HG02870 (cell line): ENCODE results near the gene TTC29.
"Not testable (repeated sequence)": the region's sequence is repeated elsewhere in the genome, so short reads cannot be mapped to it uniquely, and the experiment has no call there.

Experiments used
- ATAC-seq: cut with Tn5 transposase; IDR thresholded peaks from one replicate; pipeline ENCODE4 v1.9.1; 2021; ENCODE audit warnings: mild to moderate bottlenecking, moderate library complexity; ENCODE audit not compliant: unreplicated experiment

TTC29 gene

DNA sequence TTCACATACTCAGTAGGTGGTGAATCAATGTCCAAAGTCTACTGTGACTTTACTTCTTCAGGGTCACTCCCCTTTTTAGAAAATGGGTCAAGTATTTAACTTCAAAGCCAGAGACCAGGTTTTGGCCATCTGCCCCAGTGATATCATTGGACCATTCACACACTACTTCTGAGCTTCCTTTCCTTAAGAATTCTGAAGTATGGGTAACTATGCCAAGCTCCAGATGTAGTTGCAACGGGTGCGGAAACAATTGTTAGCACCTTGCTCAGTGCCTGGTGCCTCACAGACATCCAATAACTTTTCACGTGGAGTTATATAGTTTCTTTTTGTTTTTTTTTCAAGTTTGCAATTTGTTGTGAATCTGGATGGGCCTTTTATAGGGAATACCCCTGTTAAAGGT lies 62.6 kb downstream of the TTC29 start:
- no peak for ATAC-seq

GRCh38 chr4:146857298-146857697 lies 88.4 kb downstream of the TTC29 start:
- no peak for ATAC-seq

DNA sequence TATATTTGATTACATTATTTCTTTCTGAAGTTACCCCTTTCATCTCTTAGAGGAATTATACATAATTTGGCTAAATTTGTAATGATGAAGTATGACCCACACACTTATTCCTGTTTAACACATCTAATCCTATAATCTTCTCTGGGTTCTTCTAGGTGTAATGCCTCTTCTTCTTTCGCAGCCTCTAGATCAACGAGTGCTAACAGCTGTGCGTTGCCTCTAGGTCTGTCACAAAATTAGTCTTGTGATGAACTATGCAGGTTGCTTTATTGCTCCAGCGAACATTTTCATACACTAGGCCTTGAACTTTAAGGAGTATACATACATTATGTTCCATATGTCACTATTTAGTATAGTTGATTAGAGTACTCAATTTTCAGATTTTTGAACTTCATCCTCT lies 89.9 kb downstream of the TTC29 start:
- no peak for ATAC-seq

GRCh38 chr4:146852360-146852759 lies 93.3 kb downstream of the TTC29 start:
- ATAC-seq, result no peak

DNA sequence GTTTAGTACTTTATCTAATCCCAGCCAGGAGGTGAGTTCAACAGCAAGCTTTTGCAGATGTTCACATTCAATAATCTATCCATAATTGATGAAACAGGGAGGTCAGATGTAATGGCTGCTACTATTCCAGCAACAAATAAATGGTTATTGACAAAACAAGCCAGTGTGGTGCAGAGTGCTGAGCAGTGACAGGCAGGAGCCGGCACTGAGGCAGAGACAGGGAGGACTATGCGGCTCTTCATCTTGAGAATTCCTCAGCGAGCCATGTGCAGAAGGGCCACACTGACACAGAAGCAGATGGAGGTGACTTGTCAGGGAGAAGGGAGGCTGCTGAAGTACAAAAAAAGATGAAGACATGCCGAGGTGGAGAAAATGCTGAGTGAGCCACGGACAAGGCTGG lies 98.3 kb downstream of the TTC29 start:
- no peak for ATAC-seq

- ATAC-seq, result no peak
Measured at GRCh38 chr4:146846882-146847281, 98.8 kb downstream of the TTC29 start.

DNA sequence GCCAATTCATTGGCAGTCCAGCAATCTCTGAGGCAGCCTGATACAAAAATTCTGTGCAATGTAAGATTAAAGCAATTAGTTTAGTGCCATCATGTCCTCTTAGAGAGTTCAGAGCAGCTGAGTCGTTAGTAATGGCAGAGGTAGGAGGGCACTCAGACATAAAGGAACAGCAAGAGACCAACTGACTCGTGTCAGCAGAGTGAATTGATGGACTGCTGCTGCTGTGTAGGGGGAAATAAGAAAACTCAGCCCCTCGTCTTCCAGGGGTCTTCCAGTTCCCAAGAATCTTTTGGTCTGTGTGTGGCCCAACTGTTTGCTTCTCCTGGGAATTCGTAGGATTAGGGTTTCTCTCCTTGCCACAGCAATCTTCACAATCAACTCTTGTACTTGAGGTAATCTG lies 100.9 kb downstream of the TTC29 start:
- ATAC-seq, result no peak

DNA sequence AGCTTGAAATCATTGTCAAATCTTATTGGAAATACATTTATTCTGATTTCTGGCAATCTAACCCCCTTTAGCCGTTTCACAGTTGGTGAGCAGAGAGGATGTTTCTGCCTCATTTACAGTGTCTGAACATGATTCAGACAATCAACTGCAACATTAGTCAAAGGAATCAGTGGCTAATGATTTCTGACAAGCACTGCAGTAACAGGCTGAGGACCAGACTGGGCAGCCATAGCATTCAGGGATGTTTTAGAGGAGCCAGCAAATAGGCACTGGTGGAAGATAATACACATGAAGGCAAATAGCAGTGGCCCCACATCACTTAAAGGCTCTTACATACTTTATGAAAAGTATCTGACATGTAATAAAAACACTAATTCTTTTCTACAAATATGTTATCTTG lies 102.8 kb downstream of the TTC29 start:
- ATAC-seq, result no peak

DNA sequence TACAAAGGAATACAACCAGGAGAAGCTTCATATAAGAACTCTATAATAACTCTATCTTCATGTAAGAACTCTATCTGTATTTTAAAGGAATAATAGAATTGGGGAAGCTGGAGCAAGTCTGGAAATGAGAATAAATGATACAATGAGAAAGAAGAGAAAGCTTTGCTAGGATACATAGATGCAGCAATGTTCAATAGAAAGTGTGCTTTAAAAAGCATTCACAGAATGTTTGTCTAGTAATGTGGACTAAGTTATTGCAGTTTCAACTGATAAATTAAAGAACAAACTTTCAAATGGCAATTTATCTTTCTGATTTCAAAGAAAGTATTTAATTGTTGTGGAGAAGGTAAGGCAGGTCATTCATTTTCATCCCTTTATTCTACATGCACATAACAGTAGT lies 104.9 kb downstream of the TTC29 start:
- ATAC-seq, result no peak

GRCh38 chr4:146835096-146835495 lies 110.6 kb downstream of the TTC29 start:
- no peak for ATAC-seq

GRCh38 chr4:146834263-146835034 lies 111.2 kb downstream of the TTC29 start:
- ATAC-seq, result no peak

DNA sequence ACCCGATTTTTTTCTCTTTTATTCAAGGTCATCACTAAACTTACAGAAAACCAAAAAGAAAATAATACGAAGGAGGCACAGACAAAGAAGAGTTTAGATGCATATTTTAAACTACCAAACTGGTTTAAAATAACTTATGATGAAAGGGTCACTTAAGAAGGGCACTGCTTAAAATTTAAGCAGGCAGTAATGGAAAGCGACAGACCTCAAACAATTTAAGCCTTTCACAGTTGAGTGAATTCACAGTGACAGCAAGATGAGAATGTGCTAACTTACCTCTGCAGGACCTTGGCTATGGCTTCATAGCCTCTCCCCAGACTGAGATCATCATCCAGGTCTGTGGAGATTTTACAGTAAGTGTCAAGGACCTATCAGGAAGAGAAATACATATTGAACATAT lies 112.1 kb downstream of the TTC29 start:
- ATAC-seq, result no peak

GRCh38 chr4:146822980-146823379 lies 122.7 kb downstream of the TTC29 start:
- not testable (repeated sequence) for ATAC-seq

DNA sequence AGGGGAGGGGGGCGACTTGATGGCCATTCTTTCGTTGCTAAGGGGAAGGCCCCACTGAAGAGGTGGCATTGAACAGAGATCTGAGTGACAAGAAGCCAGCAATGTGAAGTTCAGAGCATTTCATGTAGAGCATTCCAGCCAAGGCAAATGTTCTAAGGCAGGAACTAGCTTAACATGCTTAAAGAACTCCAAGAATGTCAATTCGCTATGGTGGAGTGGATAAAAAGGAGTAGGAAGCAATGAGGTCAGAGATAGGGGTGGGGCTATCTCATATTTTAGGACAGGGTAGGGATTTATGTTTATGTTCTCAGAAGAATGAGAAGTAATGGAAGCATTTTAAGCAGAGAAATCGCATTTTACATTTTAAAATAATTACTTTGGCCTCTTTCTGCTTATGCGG lies 130.9 kb downstream of the TTC29 start:
- ATAC-seq, result no peak

DNA sequence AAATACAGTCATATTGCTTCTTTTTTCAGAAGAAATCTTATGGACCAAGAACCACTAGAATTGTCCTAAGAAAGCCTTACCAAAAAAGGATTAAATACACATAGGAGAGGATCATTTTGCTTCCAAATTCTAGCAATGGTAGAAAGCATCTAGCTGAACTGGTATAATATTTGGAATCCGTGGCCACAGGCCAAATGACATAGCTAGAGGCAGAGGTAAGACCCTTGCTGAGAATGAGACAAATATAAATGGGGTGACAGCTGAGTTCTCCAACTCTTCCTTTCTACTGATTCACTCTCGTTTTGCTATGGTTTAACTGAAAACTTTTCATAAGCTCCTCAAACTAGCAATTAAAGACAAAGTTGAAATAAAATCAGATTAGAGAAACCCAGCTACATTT lies 150.0 kb downstream of the TTC29 start:
- no peak for ATAC-seq

DNA sequence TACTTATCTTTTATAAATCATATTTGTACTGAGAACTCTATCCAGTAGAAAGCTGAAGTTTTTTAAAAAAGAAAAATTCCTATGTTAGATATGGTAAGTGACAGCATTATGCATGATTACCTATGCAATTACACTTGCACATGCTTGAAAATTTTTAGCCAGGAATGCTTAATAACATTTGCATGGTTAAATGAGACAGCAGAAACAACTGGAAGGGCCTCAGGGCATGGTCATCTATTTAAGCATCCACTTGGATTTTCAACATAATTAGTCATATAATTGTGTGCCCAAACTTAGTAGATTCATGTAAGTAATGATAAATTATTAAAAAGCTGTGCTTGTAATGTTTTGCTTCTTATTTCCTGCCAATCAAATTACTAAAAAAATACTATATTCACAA lies 151.9 kb downstream of the TTC29 start:
- no peak for ATAC-seq

DNA sequence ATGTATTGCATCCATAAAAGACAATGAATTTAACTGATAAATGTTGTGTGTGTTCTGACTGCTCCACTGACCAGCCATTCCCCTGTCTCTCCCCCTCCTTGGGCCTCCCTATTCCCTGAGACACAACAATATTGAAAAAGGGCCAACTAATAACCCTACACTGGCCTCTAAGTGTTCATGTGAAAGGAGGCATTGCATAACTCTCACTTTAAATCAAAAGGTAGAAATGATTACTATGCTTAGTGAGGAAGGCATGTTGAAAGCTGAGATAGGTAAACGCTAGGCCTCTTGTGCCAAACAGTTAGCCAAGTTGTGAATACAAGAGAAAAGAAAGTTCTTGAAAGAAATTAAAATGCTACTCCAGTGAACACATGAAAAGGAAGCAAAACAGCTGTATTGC lies 154.2 kb downstream of the TTC29 start:
- no peak for ATAC-seq

GRCh38 chr4:146790515-146790914 lies 155.1 kb downstream of the TTC29 start:
- no peak for ATAC-seq

DNA sequence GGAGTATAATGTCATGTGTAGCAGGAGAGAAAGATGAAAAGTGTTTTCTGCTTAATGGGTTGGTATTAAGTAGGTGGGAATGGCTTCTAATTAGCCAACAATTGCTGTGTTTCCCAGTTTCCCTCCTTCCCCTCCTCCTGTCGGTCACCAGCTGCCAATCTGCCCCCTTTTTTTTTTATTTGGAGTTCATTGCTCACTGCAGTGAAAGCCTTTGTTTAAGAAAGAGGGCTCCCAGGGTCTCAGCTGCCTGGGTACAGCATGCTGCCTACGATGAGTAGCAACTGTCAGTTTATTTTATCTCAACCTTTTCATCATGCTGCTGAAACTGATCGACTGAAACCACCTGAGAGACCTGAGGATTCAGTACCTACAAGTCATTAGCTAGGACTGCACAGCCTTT lies 157.9 kb downstream of the TTC29 start:
- no peak for ATAC-seq

DNA sequence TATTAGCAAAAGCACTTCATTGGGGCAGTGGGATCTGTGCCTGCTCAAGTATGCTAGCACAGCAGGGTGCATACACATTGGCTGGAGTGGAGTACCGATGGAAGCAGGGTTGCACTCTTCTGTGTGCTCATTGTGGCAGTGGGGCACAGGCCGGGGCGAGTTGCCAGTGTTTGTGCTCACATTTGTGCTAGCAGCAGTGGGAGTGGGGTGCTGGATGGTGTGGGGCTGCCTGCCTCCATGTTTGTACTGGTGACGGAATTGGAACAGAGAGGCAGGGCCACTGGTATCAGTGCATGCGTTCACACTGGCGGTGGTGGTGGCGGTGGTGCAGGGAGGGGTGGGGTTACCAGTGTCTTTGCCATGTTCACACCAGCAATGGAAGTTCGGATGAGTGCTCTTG lies 169.0 kb downstream of the TTC29 start:
- ATAC-seq, result no peak

- no peak for ATAC-seq
Measured at GRCh38 chr4:146763560-146763959, 182.1 kb downstream of the TTC29 start.

DNA sequence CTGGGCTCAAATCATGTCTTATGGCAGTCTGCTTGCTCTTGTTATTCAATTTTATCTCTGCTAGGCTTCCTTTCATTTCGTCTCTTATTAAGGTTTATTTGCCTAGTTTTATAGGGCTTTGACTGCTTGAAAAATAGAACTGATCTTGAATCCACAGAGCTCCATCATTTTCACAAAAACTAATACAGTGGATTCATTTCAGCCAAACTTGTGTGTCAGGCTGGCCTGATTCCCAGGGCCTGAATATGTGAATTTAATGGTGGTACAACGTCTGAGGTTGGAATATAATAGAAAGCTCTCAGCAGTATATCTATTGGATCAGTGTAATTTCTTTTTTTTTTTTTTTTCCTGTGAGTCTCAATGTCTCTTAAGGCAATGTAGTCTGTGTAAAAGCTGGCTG lies 183.6 kb downstream of the TTC29 start:
- ATAC-seq, result no peak

GRCh38 chr4:146742416-146742815 lies 203.2 kb downstream of the TTC29 start:
- no peak for ATAC-seq
